IPS-11a (cell line): ENCODE results near the gene INSYN2B.
"Not testable (repeated sequence)": the region's sequence is repeated elsewhere in the genome, so short reads cannot be mapped to it uniquely, and the experiment has no call there.

Source experiments
- H3K4me3 ChIP-seq: one replicate; pipeline ENCODE4 v1.5.1; 2013; ENCODE audit warnings: low read depth, low read length, control low read depth

Gene INSYN2B

GRCh38 chr5:169860585-169860984 lies 119.7 kb downstream of the INSYN2B start:
- H3K4me3 ChIP-seq, result no peak overlapping the region

GRCh38 chr5:169856571-169856970 lies 123.7 kb downstream of the INSYN2B start:
- H3K4me3 ChIP-seq, result no peak overlapping the region

- no peak overlapping the region for H3K4me3 ChIP-seq
These were observed 128.9 kb downstream of the INSYN2B start for GRCh38 chr5:169851321-169851850.

- H3K4me3 ChIP-seq, result no peak overlapping the region
These were observed 129.9 kb downstream of the INSYN2B start for GRCh38 chr5:169850409-169850808.

- no peak overlapping the region for H3K4me3 ChIP-seq
These were observed 131.5 kb downstream of the INSYN2B start for GRCh38 chr5:169848792-169849191.

GRCh38 chr5:169848271-169848670 lies 132.0 kb downstream of the INSYN2B start:
- H3K4me3 ChIP-seq, result no peak overlapping the region

- H3K4me3 ChIP-seq, result no peak overlapping the region
These were observed 132.8 kb downstream of the INSYN2B start for GRCh38 chr5:169847519-169847918.

GRCh38 chr5:169842699-169843098 lies 137.6 kb downstream of the INSYN2B start:
- no peak overlapping the region for H3K4me3 ChIP-seq

- no peak overlapping the region for H3K4me3 ChIP-seq
These were observed 139.9 kb downstream of the INSYN2B start for GRCh38 chr5:169840405-169840804.

GRCh38 chr5:169838688-169839087 lies 141.6 kb downstream of the INSYN2B start:
- H3K4me3 ChIP-seq, result no peak overlapping the region

- H3K4me3 ChIP-seq, result no peak overlapping the region
These were observed 142.6 kb downstream of the INSYN2B start for GRCh38 chr5:169837686-169838085.

- no peak overlapping the region for H3K4me3 ChIP-seq
These were observed 143.3 kb downstream of the INSYN2B start for GRCh38 chr5:169836835-169837536.

- not testable (repeated sequence) for H3K4me3 ChIP-seq
These were observed 145.8 kb downstream of the INSYN2B start for GRCh38 chr5:169834540-169834939.

- not testable (repeated sequence) for H3K4me3 ChIP-seq
These were observed 146.5 kb downstream of the INSYN2B start for GRCh38 chr5:169833681-169834292.

- H3K4me3 ChIP-seq, result no peak overlapping the region
These were observed 147.4 kb downstream of the INSYN2B start for GRCh38 chr5:169832845-169833244.

GRCh38 chr5:169832304-169832703 lies 148.0 kb downstream of the INSYN2B start:
- H3K4me3 ChIP-seq, result no peak overlapping the region

GRCh38 chr5:169831331-169831730 lies 149.0 kb downstream of the INSYN2B start:
- no peak overlapping the region for H3K4me3 ChIP-seq

GRCh38 chr5:169828385-169828784 lies 151.9 kb downstream of the INSYN2B start:
- H3K4me3 ChIP-seq, result no peak overlapping the region

GRCh38 chr5:169827769-169828168 lies 152.5 kb downstream of the INSYN2B start:
- no peak overlapping the region for H3K4me3 ChIP-seq

- no peak overlapping the region for H3K4me3 ChIP-seq
These were observed 153.7 kb downstream of the INSYN2B start for GRCh38 chr5:169826618-169827017.

- no peak overlapping the region for H3K4me3 ChIP-seq
These were observed 163.3 kb downstream of the INSYN2B start for GRCh38 chr5:169817031-169817430.

- no peak overlapping the region for H3K4me3 ChIP-seq
These were observed 165.8 kb downstream of the INSYN2B start for GRCh38 chr5:169814522-169814921.
